Gastrocnemius medialis (tissue), 4 donors: ENCODE data around the gene ATP6V1G2.

Source experiments
- POLR2A ChIP-seq, 2 donors: fragments of 450-650 bp; IDR thresholded peaks; one replicate each; pipeline ENCODE4 v1.6.1; 2017; ENCODE audit warnings: antibody characterized with exemption in 2 of 2, mild to moderate bottlenecking in 2 of 2, moderate library complexity in 2 of 2
- TF ChIP-seq, protein P1 (sequence below), 5 experiments: fragments of 450-650 bp in 3 of 5; fragments of 200-600 bp in 2 of 5; sonication (generic) in 2 of 5; IDR thresholded peaks in 4 of 5; conservative IDR thresholded peaks in 1 of 5; 1 replicate in 4 of 5; 2 replicates in 1 of 5; pipeline ENCODE4 v1.5.1; 2016 to 2019; ENCODE audit warnings: antibody characterized with exemption in 5 of 5, mild to moderate bottlenecking in 3 of 5, moderate library complexity in 3 of 5

- TF ChIP-seq POLR2A (IDR thresholded peaks at IDR 0.05), result no peak
- TF ChIP-seq, protein P1, sequence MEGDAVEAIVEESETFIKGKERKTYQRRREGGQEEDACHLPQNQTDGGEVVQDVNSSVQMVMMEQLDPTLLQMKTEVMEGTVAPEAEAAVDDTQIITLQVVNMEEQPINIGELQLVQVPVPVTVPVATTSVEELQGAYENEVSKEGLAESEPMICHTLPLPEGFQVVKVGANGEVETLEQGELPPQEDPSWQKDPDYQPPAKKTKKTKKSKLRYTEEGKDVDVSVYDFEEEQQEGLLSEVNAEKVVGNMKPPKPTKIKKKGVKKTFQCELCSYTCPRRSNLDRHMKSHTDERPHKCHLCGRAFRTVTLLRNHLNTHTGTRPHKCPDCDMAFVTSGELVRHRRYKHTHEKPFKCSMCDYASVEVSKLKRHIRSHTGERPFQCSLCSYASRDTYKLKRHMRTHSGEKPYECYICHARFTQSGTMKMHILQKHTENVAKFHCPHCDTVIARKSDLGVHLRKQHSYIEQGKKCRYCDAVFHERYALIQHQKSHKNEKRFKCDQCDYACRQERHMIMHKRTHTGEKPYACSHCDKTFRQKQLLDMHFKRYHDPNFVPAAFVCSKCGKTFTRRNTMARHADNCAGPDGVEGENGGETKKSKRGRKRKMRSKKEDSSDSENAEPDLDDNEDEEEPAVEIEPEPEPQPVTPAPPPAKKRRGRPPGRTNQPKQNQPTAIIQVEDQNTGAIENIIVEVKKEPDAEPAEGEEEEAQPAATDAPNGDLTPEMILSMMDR (IDR thresholded peaks at IDR 0.05 in 4 of 5, conservative IDR thresholded peaks at IDR 0.05 in 1 of 5), result no peak
These were observed 32.8 kb downstream of the ATP6V1G2 start for GRCh38 chr6:31513456-31514165.
